Measurements from ENCODE around the gene CALCR.
"Not testable (repeated sequence)": the region's sequence is repeated elsewhere in the genome, so short reads cannot be mapped to it uniquely, and the experiment has no call there.

CALCR gene

GRCh38 chr7:93559639-93560491 lies 14.7 kb downstream of the CALCR start:
- DNase-seq, result no peak

GRCh38 chr7:93558705-93559614 lies 15.6 kb downstream of the CALCR start:
- no peak for DNase-seq

- no peak for DNase-seq
These were observed 22.6 kb downstream of the CALCR start for GRCh38 chr7:93551931-93552330.

GRCh38 chr7:93551063-93551895 lies 23.2 kb downstream of the CALCR start:
- no peak for DNase-seq

- no peak for DNase-seq
These were observed 26.8 kb downstream of the CALCR start for GRCh38 chr7:93547716-93548115.

- no peak for DNase-seq
These were observed 29.8 kb downstream of the CALCR start for GRCh38 chr7:93544691-93545090.

- no peak for DNase-seq
These were observed 36.5 kb downstream of the CALCR start for GRCh38 chr7:93538061-93538460.

- DNase-seq, result no peak
These were observed 38.9 kb downstream of the CALCR start for GRCh38 chr7:93535616-93536015.

- DNase-seq, result no peak
These were observed 43.8 kb downstream of the CALCR start for GRCh38 chr7:93530701-93531100.

- DNase-seq, result no peak
These were observed 57.7 kb downstream of the CALCR start for GRCh38 chr7:93516834-93517233.

GRCh38 chr7:93515144-93515543 lies 59.4 kb downstream of the CALCR start:
- DNase-seq, result no peak

GRCh38 chr7:93509303-93509702 lies 65.2 kb downstream of the CALCR start:
- DNase-seq, result no peak

GRCh38 chr7:93503088-93503487 lies 71.4 kb downstream of the CALCR start:
- no peak for DNase-seq

- DNase-seq, result not testable (repeated sequence)
These were observed 82.7 kb downstream of the CALCR start for GRCh38 chr7:93491860-93492259.

GRCh38 chr7:93476491-93477344 lies 97.8 kb downstream of the CALCR start:
- DNase-seq, result no peak

- no peak for DNase-seq
These were observed 98.7 kb downstream of the CALCR start for GRCh38 chr7:93475811-93476210.

GRCh38 chr7:93471456-93471855 lies 103.1 kb downstream of the CALCR start:
- no peak for DNase-seq

- no peak for DNase-seq
These were observed 110.8 kb downstream of the CALCR start for GRCh38 chr7:93463764-93464163.

GRCh38 chr7:93461350-93461749 lies 113.2 kb downstream of the CALCR start:
- DNase-seq, result no peak

GRCh38 chr7:93453262-93453661 lies 121.3 kb downstream of the CALCR start:
- no peak for DNase-seq

- no peak for DNase-seq
These were observed 126.3 kb downstream of the CALCR start for GRCh38 chr7:93448176-93448575.

GRCh38 chr7:93447509-93447908 lies 127.0 kb downstream of the CALCR start:
- DNase-seq, result no peak
